Stimulated activated CD4-positive, alpha-beta T cell treated with anti-CD3 and anti-CD28 coated beads, Interleukin-1b, Interleukin-23, amount 100 ng/mL, for 4 hours (primary cell): ENCODE results near the gene P4HA2.
"Not testable (repeated sequence)": the region's sequence is repeated elsewhere in the genome, so short reads cannot be mapped to it uniquely, and the experiment has no call there.

Experiments used
- DNase-seq, 2 donors: peaks; one replicate each; pipeline ENCODE4 v3.0.0-alpha.2; 2020; ENCODE audit warnings: low read depth in 2 of 2

P4HA2 gene

DNA sequence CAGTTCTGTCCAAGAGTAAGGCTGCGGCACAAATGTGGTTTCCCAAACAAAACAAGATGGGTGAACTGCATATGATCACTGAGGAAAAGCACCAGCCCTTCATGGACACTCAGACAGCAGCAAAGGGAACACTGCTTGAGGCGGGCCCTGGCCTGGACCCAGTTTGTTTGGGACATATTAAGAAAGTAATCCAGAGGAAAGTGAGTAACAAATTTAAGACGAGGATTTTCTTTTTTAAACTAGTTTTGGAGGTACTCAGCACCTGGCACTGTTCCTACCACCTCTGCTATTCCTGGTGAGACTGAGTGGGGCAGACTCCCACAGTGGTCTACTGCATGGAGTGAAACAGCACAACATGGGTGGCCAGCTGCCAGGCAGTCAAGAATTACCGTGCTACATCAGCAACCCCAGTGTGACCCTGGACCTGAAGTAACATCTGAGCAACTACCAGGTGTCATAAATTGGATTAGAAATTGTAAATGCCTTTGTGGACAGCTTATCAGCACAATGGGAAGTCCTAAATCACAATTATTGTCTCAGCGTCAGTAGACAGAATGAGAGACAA is 28.5 kb downstream of the P4HA2 start:
- DNase-seq = no peak

GRCh38 chr5:132198571-132198970 is 29.1 kb downstream of the P4HA2 start:
- no peak for DNase-seq

DNA sequence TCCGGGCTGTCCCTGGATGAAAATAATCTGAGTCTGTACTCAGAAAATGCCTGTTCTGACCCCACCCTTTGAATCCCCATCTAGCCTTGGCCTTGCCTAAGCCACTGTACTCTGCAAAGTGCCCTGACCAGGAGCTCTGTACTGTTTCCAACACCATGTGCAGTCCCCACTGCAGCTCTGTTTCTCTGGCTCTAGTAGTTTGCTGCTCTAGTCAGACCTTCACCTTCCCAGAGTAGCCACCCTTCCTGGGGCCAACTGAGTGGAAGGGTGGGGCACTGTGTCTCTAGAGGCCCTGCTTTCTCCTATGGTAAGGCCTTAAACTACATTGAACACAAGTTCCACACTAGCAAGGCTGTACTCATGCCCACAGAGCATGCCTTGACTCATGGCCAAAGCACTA is 31.9 kb downstream of the P4HA2 start:
- DNase-seq = no peak

DNA sequence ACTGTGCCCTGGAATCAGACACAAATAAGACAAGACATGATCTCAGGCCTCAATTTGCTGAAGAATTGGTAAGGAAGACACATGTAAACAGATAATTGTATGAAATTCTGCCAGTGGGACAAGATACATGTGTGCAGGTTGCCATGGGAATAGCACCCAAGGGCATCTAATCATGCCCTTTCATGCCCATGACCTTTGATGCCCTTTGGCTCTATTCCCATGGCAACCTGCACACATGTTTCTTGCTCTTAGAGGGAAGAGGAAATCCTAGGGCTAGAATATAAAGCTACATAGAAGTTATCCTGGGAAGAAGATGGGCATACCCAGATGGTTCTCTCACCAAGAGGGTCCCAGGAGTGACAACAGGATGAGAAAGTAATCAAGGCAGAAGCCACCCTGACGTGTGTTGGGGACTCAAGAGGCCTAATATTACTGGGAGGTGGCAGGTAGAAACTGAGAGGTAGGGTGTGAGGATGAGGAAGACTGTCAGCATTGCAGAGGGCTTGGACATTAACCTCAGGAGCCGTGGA is 34.4 kb downstream of the P4HA2 start:
- DNase-seq = no peak

GRCh38 chr5:132190161-132190817 is 37.4 kb downstream of the P4HA2 start:
- DNase-seq = no peak

DNA sequence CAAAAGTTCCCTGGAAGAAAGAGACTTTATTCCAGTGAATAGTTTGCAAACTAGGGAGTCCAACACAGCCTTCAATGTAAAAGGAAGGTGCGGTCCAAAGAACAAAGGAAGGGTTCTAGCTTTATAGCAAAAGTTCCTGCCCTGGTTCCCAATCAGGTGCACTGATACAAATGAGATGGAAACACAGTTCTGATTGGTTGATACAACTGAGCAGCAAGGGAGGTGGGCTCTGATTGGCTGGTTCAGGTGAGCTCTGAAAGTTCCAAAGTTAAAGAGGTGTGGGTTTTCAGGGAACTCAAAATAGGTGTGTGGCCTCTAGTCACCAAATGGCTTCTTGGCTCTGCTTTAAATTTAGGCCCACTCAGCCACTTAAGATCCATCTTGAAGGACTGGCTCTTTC is 43.1 kb downstream of the P4HA2 start:
- no peak for DNase-seq

DNA sequence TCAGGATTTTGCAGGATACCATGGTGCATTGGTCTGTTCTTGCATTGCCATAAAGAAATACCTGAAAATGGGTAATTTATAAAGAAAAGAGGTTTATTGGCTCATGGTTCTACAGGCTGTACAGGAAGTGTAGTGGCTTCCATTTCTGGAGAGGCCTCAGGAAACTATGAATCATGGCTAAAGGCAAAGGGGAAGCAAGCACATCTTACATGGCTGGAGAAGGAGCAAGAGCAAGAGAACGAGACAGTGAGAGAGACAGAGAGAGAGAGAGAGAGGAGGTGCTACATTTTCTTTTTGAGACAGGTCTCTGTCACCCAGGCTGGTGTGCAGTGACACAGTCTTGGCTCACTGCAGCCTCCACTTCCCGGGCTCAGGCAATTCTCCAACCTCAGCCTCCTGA is 43.9 kb downstream of the P4HA2 start:
- DNase-seq = no peak

DNA sequence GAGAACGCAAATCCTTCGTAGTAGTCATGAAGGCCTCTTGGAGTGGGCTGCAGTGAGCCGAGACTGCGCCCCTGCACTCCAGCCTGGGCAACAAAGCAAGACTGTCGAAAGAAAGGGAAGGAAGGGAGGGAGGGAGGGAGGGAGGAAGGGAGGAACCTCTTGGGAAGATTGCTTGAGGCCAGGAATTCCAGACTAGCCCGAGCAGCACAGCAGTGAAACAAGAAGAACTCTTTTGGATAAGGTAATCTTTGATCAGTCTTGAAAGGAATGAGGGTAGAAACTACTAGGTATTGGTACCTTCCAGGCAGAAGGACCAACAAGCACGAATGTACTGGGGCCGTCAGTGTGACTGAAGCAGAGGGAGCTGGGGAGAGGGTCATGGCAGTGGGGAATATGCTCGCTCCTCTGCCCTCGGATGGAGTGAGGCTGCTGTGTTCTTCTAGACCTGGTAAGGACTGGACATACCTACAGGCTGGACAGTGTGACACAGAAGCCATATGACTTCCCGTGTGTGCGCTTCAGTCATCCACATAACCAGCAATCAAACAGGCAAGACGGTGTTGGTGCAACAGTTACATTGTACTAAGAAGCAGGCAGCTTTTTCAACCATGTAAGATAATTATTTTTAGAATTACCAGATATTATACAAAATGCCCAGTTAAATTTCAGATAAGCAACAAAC is 45.2 kb downstream of the P4HA2 start:
- DNase-seq = no peak

DNA sequence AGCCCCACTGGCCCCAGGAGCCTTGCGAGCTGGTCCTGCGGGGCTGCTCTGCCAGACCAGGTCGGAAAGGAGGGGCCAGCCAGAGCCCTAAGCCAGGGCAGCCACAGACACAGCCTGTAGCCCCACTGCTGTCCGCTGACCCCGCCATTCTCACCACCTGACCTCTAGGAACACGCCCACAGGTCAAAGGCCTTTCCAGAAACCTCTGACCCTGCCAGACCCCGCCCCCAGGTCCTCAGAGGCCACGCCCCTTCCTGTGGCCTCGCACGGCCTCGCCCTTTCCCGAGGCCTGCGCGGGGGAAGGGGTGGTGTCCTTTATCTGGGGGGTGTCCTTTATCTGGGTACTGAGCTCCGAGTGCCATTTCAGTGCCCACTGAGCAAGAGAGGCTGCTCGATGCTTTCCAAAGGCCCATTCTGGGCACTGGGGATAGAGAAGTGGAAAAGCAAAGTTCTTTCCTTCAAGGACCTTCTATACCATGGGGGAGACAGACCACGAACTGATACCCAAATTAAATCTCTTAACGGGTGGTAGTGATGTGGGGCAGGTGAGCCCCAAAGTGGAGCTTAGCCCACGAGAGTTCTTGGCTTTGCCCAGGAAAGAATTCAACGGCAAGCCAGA is 46.5 kb downstream of the P4HA2 start:
- no peak for DNase-seq

GRCh38 chr5:132180134-132180745 is 47.4 kb downstream of the P4HA2 start:
- no peak for DNase-seq

GRCh38 chr5:132179405-132179804 is 48.2 kb downstream of the P4HA2 start:
- DNase-seq = no peak

DNA sequence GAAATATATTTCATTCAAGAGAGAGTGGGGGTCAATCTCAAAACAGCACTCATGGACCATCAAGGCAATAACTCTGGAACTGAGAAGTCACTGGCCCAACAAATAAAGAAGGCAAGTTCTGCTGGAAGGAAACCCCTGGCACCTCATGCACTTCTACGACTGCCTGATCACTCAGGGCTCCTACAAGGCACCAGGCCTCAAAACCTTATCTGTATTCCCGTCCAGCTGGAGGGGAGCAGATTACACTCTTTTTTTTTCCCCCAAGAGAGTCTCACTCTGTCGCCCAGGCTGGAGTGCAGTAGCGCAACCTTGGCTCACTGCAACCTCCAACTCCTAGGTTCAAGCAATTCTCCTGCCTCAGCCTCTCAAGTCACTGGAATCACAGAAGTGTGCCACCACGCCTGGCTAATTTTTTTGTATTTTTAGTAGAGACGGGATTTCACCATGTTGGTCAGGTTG is 49.9 kb downstream of the P4HA2 start:
- no peak for DNase-seq

- no peak for DNase-seq
These were observed 50.7 kb downstream of the P4HA2 start for GRCh38 chr5:132176987-132177386.

DNA sequence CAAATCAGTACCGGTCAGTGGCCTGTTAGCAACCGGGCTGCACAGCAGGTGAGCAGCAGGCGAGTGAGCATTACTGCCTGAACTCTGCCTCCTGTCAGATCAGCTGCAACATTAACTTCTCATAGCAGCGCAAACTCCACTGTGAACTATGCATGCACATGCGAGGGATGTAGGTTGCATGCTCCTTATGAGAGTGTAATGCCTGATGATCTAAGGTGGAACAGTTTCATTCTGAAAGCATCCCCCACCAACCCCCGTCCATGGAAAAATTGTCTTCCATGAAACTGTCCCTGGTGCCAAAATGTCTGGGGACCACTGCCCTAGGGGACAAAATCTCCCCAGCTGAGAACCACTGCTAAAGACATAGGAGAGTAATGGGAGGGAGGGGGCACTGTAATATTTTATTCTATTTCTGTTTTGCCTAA is 51.1 kb downstream of the P4HA2 start:
- DNase-seq = no peak

DNA sequence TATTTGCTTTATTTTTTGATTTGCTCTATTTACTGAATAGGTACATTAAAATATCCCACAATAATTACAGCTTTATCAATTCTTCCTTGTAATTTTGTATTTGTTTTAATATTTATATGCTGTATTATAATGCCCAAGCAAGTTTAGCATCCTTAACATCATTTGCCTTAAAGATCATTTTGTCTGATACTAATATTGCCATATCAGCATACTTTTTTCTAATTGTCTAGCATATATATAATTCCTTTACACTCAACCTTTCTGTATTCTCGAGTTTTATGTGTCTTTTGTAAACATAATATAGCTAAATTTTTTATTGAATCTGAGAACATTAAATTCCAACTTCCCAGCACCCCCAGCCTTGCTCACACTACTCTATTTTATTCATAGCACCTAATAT is 64.7 kb downstream of the P4HA2 start:
- DNase-seq = no peak

DNA sequence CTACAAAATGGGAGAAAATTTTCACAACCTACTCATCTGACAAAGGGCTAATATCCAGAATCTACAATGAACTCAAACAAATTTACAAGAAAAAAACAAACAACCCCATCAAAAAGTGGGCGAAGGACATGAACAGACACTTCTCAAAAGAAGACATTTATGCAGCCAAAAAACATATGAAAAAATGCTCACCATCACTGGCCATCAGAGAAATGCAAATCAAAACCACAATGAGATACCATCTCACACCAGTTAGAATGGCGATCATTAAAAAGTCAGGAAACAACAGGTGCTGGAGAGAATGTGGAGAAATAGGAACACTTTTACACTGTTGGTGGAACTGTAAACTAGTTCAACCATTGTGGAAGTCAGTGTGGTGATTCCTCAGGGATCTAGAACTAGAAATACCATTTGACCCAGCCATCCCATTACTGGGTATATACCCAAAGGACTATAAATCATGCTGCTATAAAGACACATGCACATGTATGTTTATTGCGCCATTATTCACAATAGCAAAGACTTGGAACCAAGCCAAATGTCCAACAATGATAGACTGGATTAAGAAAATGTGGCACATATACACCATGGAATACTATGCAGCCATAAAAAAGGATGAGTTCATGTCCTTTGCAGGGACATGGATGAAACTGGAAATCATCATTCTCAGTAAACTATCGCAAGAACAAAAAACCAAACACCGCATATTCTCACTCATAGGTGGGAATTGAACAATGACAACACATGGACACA is 65.9 kb downstream of the P4HA2 start:
- not testable (repeated sequence) for DNase-seq

DNA sequence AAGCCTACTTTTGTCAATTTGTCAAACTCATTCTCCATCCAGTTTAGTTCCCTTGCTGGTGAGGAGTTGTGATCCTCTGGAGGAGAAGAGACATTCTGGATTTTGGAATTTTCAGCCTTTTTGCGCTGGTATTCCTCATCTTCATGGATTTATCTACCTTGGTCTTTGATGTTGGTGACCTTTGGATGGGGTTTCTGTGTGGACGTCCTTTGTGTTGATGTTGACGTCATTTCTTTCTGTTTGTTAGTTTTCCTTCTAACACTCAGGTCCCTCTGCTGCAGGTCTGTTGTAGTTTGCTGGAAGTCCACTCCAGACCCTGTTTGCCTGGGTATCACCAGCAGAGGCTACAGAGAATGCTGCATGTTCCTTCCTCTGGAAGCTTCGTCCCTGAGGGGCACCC is 71.2 kb downstream of the P4HA2 start:
- DNase-seq = no peak

GRCh38 chr5:132150565-132150964 is 77.1 kb downstream of the P4HA2 start:
- DNase-seq = no peak

- DNase-seq = no peak
These were observed 80.0 kb downstream of the P4HA2 start for GRCh38 chr5:132147663-132148062.

DNA sequence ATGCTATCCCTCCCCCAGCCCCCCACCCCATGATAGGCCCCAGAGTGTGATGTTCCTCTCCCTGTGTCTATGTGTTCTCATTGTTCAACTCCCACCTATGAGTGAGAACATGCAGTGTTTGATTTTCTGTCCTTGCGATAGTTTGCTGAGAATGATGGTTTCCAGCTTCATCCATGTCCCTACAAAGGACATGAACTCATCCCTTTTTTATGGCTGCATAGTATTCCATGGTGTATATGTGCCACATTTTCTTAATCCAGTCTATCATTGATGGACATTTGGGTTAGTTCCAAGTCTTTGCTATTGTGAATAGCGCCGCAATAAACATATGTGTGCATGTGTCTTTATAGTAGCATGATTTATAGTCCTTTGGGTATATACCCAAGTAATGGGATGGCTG is 82.3 kb downstream of the P4HA2 start:
- DNase-seq = not testable (repeated sequence)

DNA sequence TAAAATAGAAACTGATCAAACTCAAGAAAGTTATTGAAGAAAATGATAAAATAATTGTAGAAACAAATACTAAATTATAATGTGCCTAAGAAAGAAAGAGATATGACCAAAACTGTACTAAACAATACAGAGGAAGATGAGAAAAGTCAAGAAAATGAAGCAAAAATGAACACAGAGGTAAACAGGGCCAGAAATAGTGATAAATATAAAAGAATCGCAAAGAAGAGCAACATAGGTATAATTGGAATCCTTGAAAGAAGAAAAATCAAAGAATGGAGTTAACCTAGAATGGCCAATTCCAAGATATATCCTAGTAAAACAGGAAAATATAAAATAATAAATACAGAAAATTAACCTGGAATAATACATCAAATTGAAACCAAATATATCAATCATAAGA is 84.5 kb downstream of the P4HA2 start:
- DNase-seq = no peak
